ENCODE measurements around the gene CSTA. TPM values are rescaled to one million over a fixed set of nuclear protein-coding genes. Genes with fewer than 3 reads are reported as not detected.
A peak's percentile ranks its signal among the peaks of the same experiment; 100 is the strongest.

CSTA gene
- total and polyA plus RNA-seq, 8 donors: 4.6 to 1,479 (median 47.4) TPM; not detected in 4

GRCh38 chr3:122382888-122383666, 58.0 kb downstream of the CSTA start, which contains the start of gene MIX23:
TSS of gene MIX23 (minus strand) at chr3:122383231. CDS start at chr3:122383224, 7 bp downstream.
- Histone ChIP-seq H3K9me3 (no peaks in the 10 kb centered on the region), H3K27me3 (no peaks in the 10 kb centered on the region), H3K27ac (peak within 1 kb of the TSS; percentile 90 to 98 (median 92)), H3K4me1 (peaks cover 11 to 51% (median 34%) of the 10 kb centered on the region in 4 donors), H3K36me3 (peaks cover 0 to 13% (median 6%) of the 10 kb centered on the region in 4 donors), H3K4me3 (peak within 1 kb of the TSS; percentile 62 to 96 (median 82))
- TF ChIP-seq CTCF (IDR thresholded peaks at IDR 0.05) (peak in 1 of 7 experiments; percentile 13), POLR2AphosphoS5 (IDR thresholded peaks at IDR 0.05) (peak; percentile 47 to 78 (median 59)), POLR2A (IDR thresholded peaks at IDR 0.05) (no peak), EP300 (IDR thresholded peaks at IDR 0.05) (no peak)
- 0 to 1% (median 0%) methylated on average over 27 to 31 of the region's 31 CpGs for WGBS, 5 donors
- intact Hi-C loops (cut with DNase I; ENCODE audit: low total_unique reads): no loop called here
- peak; percentile 85 to 95 for DNase-seq

GRCh38 chr3:122383771-122384697, 59.0 kb downstream of the CSTA start, which contains the start of gene FAM162A:
TSS of gene FAM162A (plus strand) at chr3:122384182. CDS start at chr3:122384266, 84 bp downstream.
- Histone ChIP-seq H3K9me3 (no peaks in the 10 kb centered on the region), H3K4me1 (peaks cover 11 to 51% (median 34%) of the 10 kb centered on the region in 4 donors), H3K36me3 (peaks cover 0 to 13% (median 6%) of the 10 kb centered on the region in 4 donors), H3K4me3 (peak within 1 kb of the TSS; percentile 62 to 96 (median 82)), H3K27me3 (no peaks in the 10 kb centered on the region), H3K27ac (peak within 1 kb of the TSS; percentile 90 to 98 (median 92))
- intact Hi-C loops (cut with DNase I; ENCODE audit: low total_unique reads): no loop called here
- peak; percentile 96 to 99 for DNase-seq
- 0 to 1% (median 0%) methylated on average over 31 to 52 of the region's 52 CpGs for WGBS, 5 donors
- TF ChIP-seq POLR2A (IDR thresholded peaks at IDR 0.05) (peak in 2 of 4 donors; percentile 74 to 77), EP300 (IDR thresholded peaks at IDR 0.05) (no peak), CTCF (IDR thresholded peaks at IDR 0.05) (peak in 5 of 7 experiments; percentile 17 to 53 (median 28)), POLR2AphosphoS5 (IDR thresholded peaks at IDR 0.05) (peak; percentile 90 to 99 (median 98))

GRCh38 chr3:122387709-122388108, 62.7 kb downstream of the CSTA start:
- WGBS, 5 donors: 84 to 87% (median 85%) methylated on average over 3 of the region's 3 CpGs
- intact Hi-C loops (cut with DNase I; ENCODE audit: low total_unique reads): no loop called here

More at GRCh38 chr3:122387709-122388108, 62.7 kb downstream of the CSTA start:
- no peak for DNase-seq
- Histone ChIP-seq H3K27ac (no peak overlapping the region), H3K9me3 (no peaks in the 10 kb centered on the region), H3K4me3 (no peak overlapping the region), H3K4me1 (peaks cover 11 to 40% (median 25%) of the 10 kb centered on the region in 4 donors), H3K27me3 (no peaks in the 10 kb centered on the region), H3K36me3 (peaks cover 0 to 7% (median 2%) of the 10 kb centered on the region in 4 donors)
- TF ChIP-seq POLR2AphosphoS5 (IDR thresholded peaks at IDR 0.05): no peak
- TF ChIP-seq EP300 (IDR thresholded peaks at IDR 0.05): no peak
- no peak for TF ChIP-seq POLR2A (IDR thresholded peaks at IDR 0.05)
- no peak for TF ChIP-seq CTCF (IDR thresholded peaks at IDR 0.05)

Data from stomach (tissue), 9 donors.